Transverse colon (tissue), 4 donors: ENCODE results near the gene ANKRD52.

Experiments used
- CTCF ChIP-seq, 5 experiments: fragments of 200-600 bp in 3 of 5; fragments of 450-650 bp in 2 of 5; sonication (generic) in 3 of 5; IDR thresholded peaks; 1 replicate in 2 of 5; 2 replicates in 3 of 5; pipeline ENCODE4 v1.5.1; 2016 to 2017; ENCODE audit warnings: antibody characterized with exemption in 5 of 5, inconsistent platforms in 3 of 5, mild to moderate bottlenecking in 2 of 5, moderate library complexity in 1 of 5
- EP300 ChIP-seq: sonication (generic); formaldehyde crosslinking; IDR thresholded peaks from one replicate; pipeline ENCODE4 v1.6.1; 2017; ENCODE audit warnings: antibody characterized with exemption, low read depth
- POLR2A ChIP-seq: fragments of 450-650 bp; IDR thresholded peaks from one replicate; pipeline ENCODE4 v1.6.1; 2016; ENCODE audit warnings: antibody characterized with exemption, mild to moderate bottlenecking, moderate library complexity
- POLR2AphosphoS5 ChIP-seq, 3 donors: sonication (generic); formaldehyde crosslinking; IDR thresholded peaks; one replicate each; pipeline ENCODE4 v1.6.1; 2016; ENCODE audit warnings: antibody characterized with exemption in 3 of 3

- TF ChIP-seq CTCF (IDR thresholded peaks at IDR 0.05) (no peak), POLR2A (no peak), EP300 (no peak), POLR2AphosphoS5 (IDR thresholded peaks at IDR 0.05) (no peak)
Measured at GRCh38 chr12:56222531-56222895, 35.7 kb downstream of the ANKRD52 start.
